ENCODE measurements around the gene PDAP1.
A peak's percentile ranks its signal among the peaks of the same experiment; 100 is the strongest.
"Not testable (repeated sequence)": the region's sequence is repeated elsewhere in the genome, so short reads cannot be mapped to it uniquely, and the experiment has no call there.

Gene PDAP1

GRCh38 chr7:99393355-99394187 is 14.8 kb downstream of the PDAP1 start:
- H3K36me3 Mint-ChIP-seq (ENCODE audit: low read depth), result peaks cover 57% of the 10 kb centered on the region
- H3K9me3 Mint-ChIP-seq, result no peaks in the 10 kb centered on the region
- H3K27ac Mint-ChIP-seq, result peak overlapping the region; percentile 83
- no peaks in the 10 kb centered on the region for H3K27me3 Mint-ChIP-seq
- peaks cover 25% of the 10 kb centered on the region for H3K4me1 Mint-ChIP-seq (ENCODE audit: low read depth)
- H3K4me3 Mint-ChIP-seq, result peak overlapping the region; percentile 62

GRCh38 chr7:99392659-99393354 is 15.6 kb downstream of the PDAP1 start:
- H3K27me3 Mint-ChIP-seq, result no peaks in the 10 kb centered on the region
- H3K36me3 Mint-ChIP-seq (ENCODE audit: low read depth), result peaks cover 57% of the 10 kb centered on the region
- peak overlapping the region; percentile 83 for H3K27ac Mint-ChIP-seq
- peak overlapping the region; percentile 62 for H3K4me3 Mint-ChIP-seq
- H3K4me1 Mint-ChIP-seq (ENCODE audit: low read depth), result peaks cover 23% of the 10 kb centered on the region
- no peaks in the 10 kb centered on the region for H3K9me3 Mint-ChIP-seq

GRCh38 chr7:99392046-99392445 is 16.4 kb downstream of the PDAP1 start:
- Mint-ChIP-seq H3K36me3 (ENCODE audit: low read depth) (peaks cover 53% of the 10 kb centered on the region), H3K4me1 (ENCODE audit: low read depth) (peaks cover 21% of the 10 kb centered on the region), H3K27me3 (no peaks in the 10 kb centered on the region), H3K27ac (no peak overlapping the region), H3K4me3 (no peak overlapping the region), H3K9me3 (no peaks in the 10 kb centered on the region)

GRCh38 chr7:99390941-99391602 is 17.3 kb downstream of the PDAP1 start:
- no peak overlapping the region for H3K27ac Mint-ChIP-seq
- H3K4me1 Mint-ChIP-seq (ENCODE audit: low read depth), result peaks cover 28% of the 10 kb centered on the region
- H3K27me3 Mint-ChIP-seq, result no peaks in the 10 kb centered on the region
- H3K9me3 Mint-ChIP-seq, result no peaks in the 10 kb centered on the region
- H3K36me3 Mint-ChIP-seq (ENCODE audit: low read depth), result peaks cover 53% of the 10 kb centered on the region
- no peak overlapping the region for H3K4me3 Mint-ChIP-seq

GRCh38 chr7:99389772-99390171 is 18.6 kb downstream of the PDAP1 start:
- Mint-ChIP-seq H3K9me3 (no peaks in the 10 kb centered on the region), H3K4me1 (ENCODE audit: low read depth) (peaks cover 25% of the 10 kb centered on the region), H3K27ac (no peak overlapping the region), H3K36me3 (ENCODE audit: low read depth) (peaks cover 43% of the 10 kb centered on the region), H3K4me3 (no peak overlapping the region), H3K27me3 (no peaks in the 10 kb centered on the region)

- Mint-ChIP-seq H3K27me3 (no peaks in the 10 kb centered on the region), H3K9me3 (no peaks in the 10 kb centered on the region), H3K27ac (no peak overlapping the region), H3K4me1 (ENCODE audit: low read depth) (peaks cover 33% of the 10 kb centered on the region), H3K36me3 (ENCODE audit: low read depth) (peaks cover 36% of the 10 kb centered on the region), H3K4me3 (no peak overlapping the region)
These were observed 20.5 kb downstream of the PDAP1 start for GRCh38 chr7:99387912-99388311.

GRCh38 chr7:99387239-99387635 is 21.2 kb downstream of the PDAP1 start:
- Mint-ChIP-seq H3K4me1 (ENCODE audit: low read depth) (peaks cover 31% of the 10 kb centered on the region), H3K36me3 (ENCODE audit: low read depth) (peaks cover 35% of the 10 kb centered on the region)
- not testable (repeated sequence) for H3K27ac Mint-ChIP-seq, H3K4me3 Mint-ChIP-seq, H3K9me3 Mint-ChIP-seq, H3K27me3 Mint-ChIP-seq

GRCh38 chr7:99386584-99387238 is 21.7 kb downstream of the PDAP1 start:
- Mint-ChIP-seq H3K27me3 (no peaks in the 10 kb centered on the region), H3K4me1 (ENCODE audit: low read depth) (peaks cover 32% of the 10 kb centered on the region), H3K9me3 (no peaks in the 10 kb centered on the region), H3K4me3 (no peak overlapping the region), H3K27ac (peak overlapping the region; percentile 79), H3K36me3 (ENCODE audit: low read depth) (peaks cover 35% of the 10 kb centered on the region)

- Mint-ChIP-seq H3K4me3 (no peak overlapping the region), H3K9me3 (no peaks in the 10 kb centered on the region), H3K27ac (peak overlapping the region; percentile 58), H3K36me3 (ENCODE audit: low read depth) (peaks cover 32% of the 10 kb centered on the region), H3K4me1 (ENCODE audit: low read depth) (peaks cover 42% of the 10 kb centered on the region), H3K27me3 (no peaks in the 10 kb centered on the region)
These were observed 22.8 kb downstream of the PDAP1 start for GRCh38 chr7:99385564-99385963.

- Mint-ChIP-seq H3K4me1 (ENCODE audit: low read depth) (peaks cover 53% of the 10 kb centered on the region), H3K4me3 (no peak overlapping the region)
These were observed 23.9 kb downstream of the PDAP1 start for GRCh38 chr7:99384523-99384922.

GRCh38 chr7:99383791-99384370 is 24.5 kb downstream of the PDAP1 start:
- Mint-ChIP-seq H3K36me3 (ENCODE audit: low read depth) (peaks cover 37% of the 10 kb centered on the region), H3K4me1 (ENCODE audit: low read depth) (peaks cover 59% of the 10 kb centered on the region), H3K27ac (peak overlapping the region; percentile 89), H3K9me3 (no peaks in the 10 kb centered on the region), H3K4me3 (no peak overlapping the region), H3K27me3 (no peaks in the 10 kb centered on the region)

More at GRCh38 chr7:99384523-99384922, 23.9 kb downstream of the PDAP1 start:
- H3K9me3 Mint-ChIP-seq, result no peaks in the 10 kb centered on the region
- no peaks in the 10 kb centered on the region for H3K27me3 Mint-ChIP-seq
- peaks cover 33% of the 10 kb centered on the region for H3K36me3 Mint-ChIP-seq (ENCODE audit: low read depth)
- peak overlapping the region; percentile 89 for H3K27ac Mint-ChIP-seq

GRCh38 chr7:99383203-99383602 is 25.2 kb downstream of the PDAP1 start:
- Mint-ChIP-seq H3K27me3 (no peaks in the 10 kb centered on the region), H3K9me3 (no peaks in the 10 kb centered on the region), H3K36me3 (ENCODE audit: low read depth) (peaks cover 34% of the 10 kb centered on the region), H3K4me3 (no peak overlapping the region), H3K4me1 (ENCODE audit: low read depth) (peaks cover 63% of the 10 kb centered on the region), H3K27ac (peak overlapping the region; percentile 89)

- H3K4me1 Mint-ChIP-seq (ENCODE audit: low read depth), result peaks cover 75% of the 10 kb centered on the region
- peaks cover 41% of the 10 kb centered on the region for H3K36me3 Mint-ChIP-seq (ENCODE audit: low read depth)
- no peaks in the 10 kb centered on the region for H3K9me3 Mint-ChIP-seq
- no peaks in the 10 kb centered on the region for H3K27me3 Mint-ChIP-seq
- peak overlapping the region; percentile 98 for H3K27ac Mint-ChIP-seq
- peak overlapping the region; percentile 82 for H3K4me3 Mint-ChIP-seq
These were observed 26.7 kb downstream of the PDAP1 start for GRCh38 chr7:99381664-99382075.
